Tibial nerve (tissue), 3 donors: ENCODE results near the gene CRACR2A.

Experiments
- CTCF ChIP-seq, 5 experiments: fragments of 200-600 bp in 3 of 5; fragments of 450-650 bp in 2 of 5; sonication (generic) in 3 of 5; IDR thresholded peaks; one replicate each; pipeline ENCODE4 v1.5.1; 2016 to 2019; ENCODE audit warnings: antibody characterized with exemption in 5 of 5, mild to moderate bottlenecking in 3 of 5, moderate library complexity in 2 of 5
- POLR2A ChIP-seq, 2 donors: fragments of 450-650 bp; IDR thresholded peaks; one replicate each; pipeline ENCODE4 v1.6.1; 2017; ENCODE audit warnings: antibody characterized with exemption in 2 of 2, mild to moderate bottlenecking in 2 of 2, moderate library complexity in 2 of 2

GRCh38 chr12:3598896-3599860 is 153.7 kb downstream of the CRACR2A start:
- TF ChIP-seq CTCF (IDR thresholded peaks at IDR 0.05), result no peak
- TF ChIP-seq POLR2A (IDR thresholded peaks at IDR 0.05), result no peak
